Neutrophil (primary cell): ENCODE results near the gene SPON1.

Source experiments
- H3K27ac ChIP-seq: fragments of 200-600 bp; sonication (generic); 2 replicates; pipeline ENCODE4 v1.5.1; 2016; ENCODE audit warnings: mild to moderate bottlenecking, moderate library complexity
- H3K27me3 ChIP-seq: fragments of 200-600 bp; sonication (generic); 2 replicates; pipeline ENCODE4 v1.6.0; 2016; ENCODE audit warnings: mild to moderate bottlenecking
- H3K36me3 ChIP-seq: fragments of 200-600 bp; sonication (generic); 2 replicates; pipeline ENCODE4 v1.5.1; 2017
- H3K4me1 ChIP-seq, 2 experiments: fragments of 200-600 bp in 1 of 2; sonication (generic) in 1 of 2; 1 replicate in 1 of 2; 2 replicates in 1 of 2; pipeline versions ENCODE4 v1.5.1 to v1.6.1; 2013 to 2016; ENCODE audit warnings: low read depth in 1 of 2, low read length in 1 of 2, mild to moderate bottlenecking in 1 of 2, moderate library complexity in 1 of 2; ENCODE audit not compliant: control insufficient read depth in 1 of 2, insufficient read depth in 1 of 2
- H3K4me3 ChIP-seq, 2 experiments: fragments of 200-600 bp in 1 of 2; sonication (generic) in 1 of 2; 1 replicate in 1 of 2; 2 replicates in 1 of 2; pipeline ENCODE4 v1.5.1; 2013 to 2016; ENCODE audit warnings: low read depth in 1 of 2, low read length in 1 of 2, mild to moderate bottlenecking in 1 of 2, moderate library complexity in 1 of 2
- H3K9me3 ChIP-seq: fragments of 200-600 bp; sonication (generic); 2 replicates; pipeline ENCODE4 v1.5.1; 2016
- CTCF ChIP-seq: fragments of 200-600 bp; sonication (generic); IDR thresholded peaks from 2 replicates; pipeline ENCODE4 v1.5.1; 2016; ENCODE audit warnings: antibody characterized with exemption

SPON1 gene

DNA sequence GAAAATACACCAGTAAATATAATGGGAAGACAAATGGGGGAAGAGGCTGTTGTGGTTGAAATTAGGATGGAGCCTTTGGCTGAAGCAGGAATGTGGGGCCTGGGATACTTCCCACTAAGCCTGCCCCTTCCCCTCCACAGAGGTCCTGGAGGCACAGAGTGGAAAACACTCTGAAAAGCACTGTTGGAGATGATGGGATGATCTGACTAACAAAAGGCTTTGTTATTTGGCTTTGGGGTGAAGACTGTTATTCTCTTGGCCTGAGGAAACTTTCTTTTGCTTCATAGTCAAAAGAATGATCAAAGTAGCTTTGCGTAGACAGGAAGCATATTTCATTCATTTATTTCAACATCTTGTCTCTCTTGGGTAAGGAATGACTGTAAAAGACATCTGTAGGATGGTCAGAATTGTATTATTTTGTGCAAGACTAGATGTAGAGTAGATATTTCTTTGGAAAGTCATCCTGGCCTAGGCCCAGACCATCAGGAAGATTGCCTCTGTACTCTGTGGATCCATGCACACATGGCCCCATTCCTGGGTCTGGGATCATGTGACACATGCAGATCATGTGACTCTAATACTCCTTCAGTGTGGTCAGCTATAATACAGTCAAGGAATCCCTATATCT is 111.4 kb downstream of the SPON1 start:
- no peak for TF ChIP-seq CTCF
- no peaks in the 10 kb centered on the region for H3K27me3 ChIP-seq
- peaks cover 21 to 69% of the 10 kb centered on the region in 2 experiments for H3K4me1 ChIP-seq
- no peaks in the 10 kb centered on the region for H3K36me3 ChIP-seq
- H3K9me3 ChIP-seq, result no peaks in the 10 kb centered on the region
- peak overlapping the region; percentile 52 for H3K27ac ChIP-seq
- H3K4me3 ChIP-seq, result no peak overlapping the region

DNA sequence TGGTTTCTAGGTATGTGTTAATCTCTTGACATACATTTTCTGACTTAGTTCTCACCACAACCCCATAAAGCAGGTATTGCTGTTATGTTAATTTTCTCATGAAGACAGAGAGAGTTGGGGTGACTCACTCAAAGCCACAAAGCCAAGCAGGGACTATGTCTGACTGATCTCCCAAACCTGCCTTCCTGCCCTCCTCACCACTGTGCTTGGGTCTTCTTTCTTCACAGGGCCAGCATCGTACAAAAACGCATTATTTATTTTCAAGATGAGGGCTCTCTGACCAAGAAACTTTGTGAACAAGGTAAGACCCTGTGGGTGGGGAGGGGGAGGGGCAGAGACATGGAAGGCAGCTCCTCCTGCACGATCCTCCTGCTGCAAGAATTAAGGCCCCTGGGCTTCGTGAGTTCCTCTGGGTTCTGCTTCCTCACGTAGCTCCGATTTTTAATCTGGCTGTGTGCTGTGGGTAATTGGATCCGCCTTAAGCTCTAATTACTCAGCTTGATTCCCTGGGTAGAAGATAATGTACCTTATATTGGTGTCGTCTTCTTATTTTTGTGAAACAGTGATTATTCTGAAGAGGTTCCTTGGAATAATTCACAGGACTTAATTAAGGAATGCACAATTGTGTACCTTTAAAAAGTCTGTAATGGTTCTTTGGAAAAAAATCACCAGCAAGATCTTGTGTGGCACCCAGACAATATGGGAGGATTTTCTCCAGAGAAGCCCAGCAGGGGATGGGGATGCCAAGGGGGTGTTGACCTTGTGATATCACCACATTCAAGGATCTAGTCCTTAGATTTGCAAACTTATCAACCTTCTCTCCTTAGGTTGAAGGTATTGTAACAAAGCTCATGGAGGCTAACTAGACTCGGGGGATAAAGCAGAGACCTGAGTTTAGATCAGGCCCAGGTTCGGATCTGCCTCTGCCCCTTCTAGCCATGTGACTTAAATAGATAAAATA is 112.9 kb downstream of the SPON1 start:
- H3K4me3 ChIP-seq, result no peak overlapping the region
- peaks cover 26 to 73% of the 10 kb centered on the region in 2 experiments for H3K4me1 ChIP-seq
- no peaks in the 10 kb centered on the region for H3K9me3 ChIP-seq
- no peak overlapping the region for H3K27ac ChIP-seq
- no peaks in the 10 kb centered on the region for H3K27me3 ChIP-seq
- no peaks in the 10 kb centered on the region for H3K36me3 ChIP-seq
- TF ChIP-seq CTCF, result no peak

DNA sequence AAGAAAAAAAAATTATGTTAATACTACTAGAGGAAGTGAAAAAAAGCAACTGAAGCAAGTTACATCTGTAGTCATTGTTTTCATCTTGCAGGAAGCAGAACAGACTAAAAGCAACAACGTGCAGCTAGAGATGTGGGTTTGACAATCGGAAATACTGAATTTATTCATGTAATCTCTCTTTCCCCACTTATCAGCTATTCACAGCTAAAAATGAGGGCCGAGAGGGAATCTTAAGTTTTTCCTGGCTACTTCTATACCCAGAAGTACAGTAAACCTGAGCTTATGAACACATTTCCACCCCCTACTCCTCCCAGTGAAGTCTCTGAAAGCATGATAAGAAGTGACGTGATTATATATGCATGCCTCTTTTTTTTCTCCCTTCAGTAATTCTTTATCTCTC is 116.5 kb downstream of the SPON1 start:
- H3K36me3 ChIP-seq, result no peaks in the 10 kb centered on the region
- H3K9me3 ChIP-seq, result no peaks in the 10 kb centered on the region
- no peaks in the 10 kb centered on the region for H3K27me3 ChIP-seq
- H3K4me1 ChIP-seq, result peaks cover 15 to 37% of the 10 kb centered on the region in 2 experiments
- H3K27ac ChIP-seq, result no peak overlapping the region
- H3K4me3 ChIP-seq, result no peak overlapping the region
- TF ChIP-seq CTCF, result no peak

GRCh38 chr11:14079797-14080196 is 117.3 kb downstream of the SPON1 start:
- no peak for TF ChIP-seq CTCF
- no peaks in the 10 kb centered on the region for H3K9me3 ChIP-seq
- H3K27me3 ChIP-seq, result no peaks in the 10 kb centered on the region
- no peak overlapping the region for H3K27ac ChIP-seq
- no peaks in the 10 kb centered on the region for H3K36me3 ChIP-seq
- H3K4me3 ChIP-seq, result no peak overlapping the region
- peaks cover 10 to 29% of the 10 kb centered on the region in 2 experiments for H3K4me1 ChIP-seq

DNA sequence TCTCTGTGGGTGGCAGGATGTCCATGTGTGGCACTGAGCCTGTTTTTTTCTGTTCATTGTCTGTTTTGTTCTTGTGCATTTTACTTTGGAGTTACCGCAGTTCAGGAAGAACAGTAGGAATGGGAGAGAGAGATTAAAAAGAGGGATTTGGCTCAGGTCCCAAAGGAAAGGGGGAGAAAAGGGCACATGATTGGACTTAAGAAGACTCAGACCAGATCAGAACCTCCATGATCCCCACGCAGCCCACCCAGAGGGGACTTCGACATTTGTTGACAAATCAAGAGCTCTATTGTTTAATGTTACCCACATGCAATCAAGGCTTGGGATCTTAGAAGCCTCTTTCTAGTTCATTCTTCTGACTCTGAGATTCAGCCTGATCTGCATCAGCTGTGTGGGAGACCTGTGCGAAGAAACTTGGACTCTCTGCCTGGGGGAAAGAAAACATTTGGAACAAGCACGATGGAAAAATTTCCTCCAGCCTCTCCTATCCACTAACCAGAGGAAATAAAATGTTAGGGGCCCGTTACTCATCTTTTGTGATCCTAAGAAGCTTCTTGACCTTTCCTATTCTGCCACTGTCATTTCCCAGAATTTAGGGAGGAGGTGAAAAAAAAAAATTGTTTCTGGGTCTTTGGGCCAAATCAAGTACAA is 119.2 kb downstream of the SPON1 start:
- no peak overlapping the region for H3K27ac ChIP-seq
- no peaks in the 10 kb centered on the region for H3K27me3 ChIP-seq
- no peak for TF ChIP-seq CTCF
- H3K4me3 ChIP-seq, result no peak overlapping the region
- H3K9me3 ChIP-seq, result no peaks in the 10 kb centered on the region
- peaks cover 10 to 22% of the 10 kb centered on the region in 2 experiments for H3K4me1 ChIP-seq
- H3K36me3 ChIP-seq, result no peaks in the 10 kb centered on the region
